Fibroblast of villous mesenchyme (primary cell): ENCODE results near the gene CHRNG. TPM values are rescaled to one million over a fixed set of nuclear protein-coding genes. Genes with fewer than 3 reads are reported as not detected.
"Not testable (repeated sequence)": the region's sequence is repeated elsewhere in the genome, so short reads cannot be mapped to it uniquely, and the experiment has no call there.

Experiments
- DNase-seq: peaks from one replicate; pipeline ENCODE4 v3.0.0-alpha.2; 2010; ENCODE audit warnings: low read depth
- H3K4me3 ChIP-seq: 2 replicates; pipeline ENCODE4 v1.5.1; 2011; ENCODE audit warnings: low read depth, mild to moderate bottlenecking, low read length
- total RNA-seq: library from RNA; depleted of rRNA; stranded (reverse); fragments of >200 nt; gene quantifications from 2 replicates; pipeline ENCODE4 v1.2.3, GENCODE V29; 2012
- TF ChIP-seq, protein P1 (sequence below): IDR thresholded peaks from 2 replicates; pipeline ENCODE4 v1.5.1; 2012; ENCODE audit warnings: low read depth, mild to moderate bottlenecking, low read length; ENCODE audit not compliant: insufficient read depth

The CHRNG gene
- total RNA-seq, 1 donor, result not detected

DNA sequence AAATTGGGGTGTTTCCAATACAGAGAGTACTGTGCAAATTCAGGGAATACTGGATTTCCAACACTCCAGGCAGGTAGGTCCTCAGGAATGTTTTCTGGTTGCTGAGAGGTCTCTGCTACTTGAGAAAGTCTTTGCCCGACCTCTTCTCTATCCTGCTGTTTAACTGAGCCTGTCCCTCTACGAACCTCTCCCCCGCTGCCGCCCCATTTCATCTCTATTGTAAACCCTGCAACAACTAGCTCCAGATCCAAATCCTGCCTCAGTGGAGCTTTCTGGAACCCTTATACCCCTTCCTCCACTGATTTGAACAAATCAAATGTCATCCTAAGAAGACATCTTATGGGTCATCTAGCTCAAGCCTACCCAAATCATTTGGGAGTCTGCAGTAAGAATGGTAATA lies 12.3 kb downstream of the CHRNG start:
- peak overlapping the region; percentile 91 for H3K4me3 ChIP-seq
- no peak for DNase-seq
- TF ChIP-seq, protein P1, sequence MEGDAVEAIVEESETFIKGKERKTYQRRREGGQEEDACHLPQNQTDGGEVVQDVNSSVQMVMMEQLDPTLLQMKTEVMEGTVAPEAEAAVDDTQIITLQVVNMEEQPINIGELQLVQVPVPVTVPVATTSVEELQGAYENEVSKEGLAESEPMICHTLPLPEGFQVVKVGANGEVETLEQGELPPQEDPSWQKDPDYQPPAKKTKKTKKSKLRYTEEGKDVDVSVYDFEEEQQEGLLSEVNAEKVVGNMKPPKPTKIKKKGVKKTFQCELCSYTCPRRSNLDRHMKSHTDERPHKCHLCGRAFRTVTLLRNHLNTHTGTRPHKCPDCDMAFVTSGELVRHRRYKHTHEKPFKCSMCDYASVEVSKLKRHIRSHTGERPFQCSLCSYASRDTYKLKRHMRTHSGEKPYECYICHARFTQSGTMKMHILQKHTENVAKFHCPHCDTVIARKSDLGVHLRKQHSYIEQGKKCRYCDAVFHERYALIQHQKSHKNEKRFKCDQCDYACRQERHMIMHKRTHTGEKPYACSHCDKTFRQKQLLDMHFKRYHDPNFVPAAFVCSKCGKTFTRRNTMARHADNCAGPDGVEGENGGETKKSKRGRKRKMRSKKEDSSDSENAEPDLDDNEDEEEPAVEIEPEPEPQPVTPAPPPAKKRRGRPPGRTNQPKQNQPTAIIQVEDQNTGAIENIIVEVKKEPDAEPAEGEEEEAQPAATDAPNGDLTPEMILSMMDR, result no peak

DNA sequence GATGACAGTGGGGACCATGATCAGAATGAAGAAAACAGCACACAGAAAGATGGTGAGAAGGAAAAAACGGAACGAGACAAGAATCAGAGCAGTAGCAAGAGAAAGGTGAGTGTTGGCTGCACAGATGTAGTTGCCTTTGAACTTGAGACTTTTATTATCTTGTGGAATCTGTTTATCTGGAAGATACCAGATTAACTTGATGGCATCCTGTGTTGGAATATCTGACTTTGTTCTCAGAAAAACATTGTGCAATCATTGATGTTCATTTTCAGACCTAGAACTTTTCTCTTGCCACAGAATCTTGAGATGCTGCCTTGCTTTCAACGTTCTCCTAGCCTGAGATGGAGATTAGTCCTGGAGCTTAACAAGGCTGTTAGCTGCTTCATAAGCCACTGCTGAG lies 16.9 kb downstream of the CHRNG start:
- TF ChIP-seq, protein P1, result no peak
- H3K4me3 ChIP-seq, result no peak overlapping the region
- no peak for DNase-seq

DNA sequence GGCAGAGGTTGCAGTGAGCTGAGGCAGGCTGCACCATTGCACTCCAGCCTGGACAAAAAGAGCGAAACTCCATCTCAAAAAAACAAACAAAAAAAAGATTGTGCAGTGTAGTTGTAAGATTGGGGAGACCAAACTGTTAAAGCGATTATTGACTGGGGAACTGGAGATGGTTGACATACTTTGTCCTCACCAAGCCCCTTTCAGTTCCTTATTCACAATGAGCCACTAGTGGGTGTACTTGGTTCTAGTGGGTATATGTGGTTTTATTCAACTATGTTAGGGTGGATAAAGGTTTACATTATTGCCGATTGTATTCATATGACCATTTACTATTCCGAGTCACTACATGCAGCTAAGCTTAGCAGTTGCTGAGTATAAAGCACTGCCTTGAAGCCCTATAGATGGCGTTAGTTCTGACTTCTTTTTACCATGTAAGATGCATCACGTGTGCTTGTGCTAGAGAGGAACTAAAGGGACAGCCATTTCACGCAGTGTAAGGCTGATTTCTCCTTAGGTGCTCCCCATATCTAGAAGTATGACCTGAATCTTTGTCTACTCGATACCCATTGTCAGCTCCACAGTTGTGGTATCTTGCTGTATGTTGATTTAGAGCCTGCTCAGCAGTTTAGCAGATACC lies 23.1 kb downstream of the CHRNG start:
- no peak for DNase-seq
- TF ChIP-seq, protein P1, result no peak
- no peak overlapping the region for H3K4me3 ChIP-seq

DNA sequence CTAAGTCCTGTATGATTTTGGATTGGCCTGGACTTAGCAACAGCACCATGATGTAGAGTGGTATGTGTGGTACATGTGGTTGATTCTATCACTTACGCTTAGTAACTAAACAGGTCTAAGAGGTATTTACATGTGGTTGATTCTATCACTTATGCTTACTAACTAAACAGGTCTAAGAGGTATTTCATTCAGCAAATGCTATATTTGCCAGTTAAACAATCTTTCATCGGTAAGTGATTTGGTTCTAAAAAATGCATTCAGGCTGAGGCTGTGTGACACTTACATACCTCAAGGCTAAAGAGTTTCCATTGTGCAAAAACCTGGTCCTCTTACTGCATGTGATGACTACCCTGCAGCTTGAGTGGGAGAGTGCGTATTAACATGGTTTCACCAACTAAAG lies 24.1 kb downstream of the CHRNG start:
- DNase-seq, result no peak
- H3K4me3 ChIP-seq, result no peak overlapping the region
- TF ChIP-seq, protein P1, result no peak

DNA sequence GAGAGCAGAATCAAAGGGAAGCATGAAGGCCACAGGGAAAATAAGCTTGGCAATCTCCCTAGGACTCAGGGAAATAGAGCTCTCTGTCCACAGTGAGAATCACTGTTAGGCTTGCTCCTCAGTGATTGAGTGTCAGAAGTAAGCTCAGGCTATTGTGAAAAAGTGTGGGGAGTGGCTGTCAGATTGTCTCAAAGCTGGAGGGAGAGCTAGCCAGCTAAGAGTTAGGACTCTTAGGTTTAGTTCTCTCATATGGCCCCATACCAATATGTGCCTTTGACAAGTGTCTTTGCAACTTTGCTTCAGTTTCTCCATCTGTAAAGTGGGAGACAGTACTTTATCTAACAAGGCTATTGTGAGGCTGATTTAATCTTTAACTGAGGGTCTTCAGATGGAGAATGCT lies 28.2 kb downstream of the CHRNG start:
- no peak overlapping the region for H3K4me3 ChIP-seq
- no peak for DNase-seq
- TF ChIP-seq, protein P1, result no peak

DNA sequence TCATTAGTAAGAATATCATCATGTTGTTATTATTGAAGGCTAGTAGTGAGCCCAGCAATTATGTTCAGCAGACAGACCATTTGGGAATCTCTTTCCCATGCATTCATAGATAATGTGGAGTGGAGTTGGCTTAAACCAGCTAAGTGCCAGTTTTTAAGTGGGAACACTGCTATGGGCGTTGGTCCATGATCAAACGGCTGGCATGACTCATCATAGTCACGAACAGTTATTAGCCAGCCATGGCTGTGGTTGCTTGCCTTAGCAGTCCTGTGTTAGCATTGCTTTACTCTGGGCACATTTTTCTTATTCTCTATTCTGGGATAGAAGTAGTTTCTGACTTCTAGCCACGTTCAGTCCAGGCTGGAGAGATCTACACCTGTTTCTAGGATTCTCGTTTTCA lies 28.7 kb downstream of the CHRNG start:
- TF ChIP-seq, protein P1, result no peak
- no peak overlapping the region for H3K4me3 ChIP-seq
- DNase-seq, result peak; percentile 52

DNA sequence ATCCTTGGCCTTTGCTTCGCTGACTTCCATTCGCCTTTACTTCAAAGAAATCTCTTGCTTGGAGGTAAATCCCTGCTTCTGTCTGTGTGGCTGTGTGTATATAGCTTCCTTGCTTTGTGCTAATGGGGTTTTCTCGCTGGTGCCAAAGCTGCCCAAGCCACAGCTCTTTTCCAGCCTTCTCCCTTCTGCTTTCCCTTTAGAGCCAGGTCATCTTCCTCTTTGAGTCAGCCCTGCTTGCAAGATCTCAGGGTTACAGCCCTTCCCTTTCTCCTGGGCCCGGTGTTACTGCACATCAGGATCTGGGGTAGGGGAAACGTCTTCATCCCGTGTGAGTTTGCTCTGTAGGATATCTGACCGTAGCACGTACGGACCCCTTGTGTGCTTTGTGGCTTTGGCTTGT lies 30.0 kb downstream of the CHRNG start:
- TF ChIP-seq, protein P1, result no peak
- no peak for DNase-seq
- H3K4me3 ChIP-seq, result no peak overlapping the region

DNA sequence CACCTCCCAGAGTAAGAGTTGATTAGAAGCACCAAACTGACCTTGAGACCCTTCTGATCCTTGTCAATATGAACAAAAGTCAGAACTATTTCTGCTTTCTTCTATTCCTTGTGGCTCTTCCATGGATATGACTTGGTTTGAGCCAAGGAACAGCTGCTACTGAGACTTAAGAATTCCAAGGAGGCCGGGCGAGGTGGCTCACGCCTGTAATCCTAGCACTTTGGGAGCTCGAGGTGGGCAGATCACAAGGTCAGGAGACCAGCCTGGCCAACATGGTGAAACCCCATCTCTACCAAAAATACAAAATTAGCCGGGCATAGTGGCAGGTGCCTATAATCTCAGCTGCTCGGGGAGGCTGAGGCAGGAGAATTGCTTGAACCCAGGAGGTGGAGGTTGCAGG lies 31.0 kb downstream of the CHRNG start:
- not testable (repeated sequence) for DNase-seq, H3K4me3 ChIP-seq
